ENCODE measurements around the gene BLNK. TPM values are rescaled to one million over a fixed set of nuclear protein-coding genes. Genes with fewer than 3 reads are reported as not detected.

The BLNK gene
- total and polyA plus RNA-seq, 2 experiments from 2014 or later, result 0.32 TPM; not detected in 1

GRCh38 chr10:96280859-96281258 lies 9.5 kb upstream of the BLNK start:
- no peak for TF ChIP-seq CTCF (IDR thresholded peaks at IDR 0.05; ENCODE audit: low read depth, low read length)
- no peaks in the 10 kb centered on the region for H3K4me1 ChIP-seq (ENCODE audit: low read depth)
- H3K36me3 ChIP-seq, result no peaks in the 10 kb centered on the region
- no peak overlapping the region for H3K4me3 ChIP-seq
- no peak overlapping the region for H3K27ac ChIP-seq
- H3K9me3 ChIP-seq (ENCODE audit: low read depth), result no peaks in the 10 kb centered on the region
- no peaks in the 10 kb centered on the region for H3K27me3 ChIP-seq
- no peak for DNase-seq (ENCODE audit: low read depth in 1 of 2, low spot score in 1 of 2)

- DNase-seq (ENCODE audit: low read depth in 1 of 2, low spot score in 1 of 2), result no peak
- Histone ChIP-seq H3K36me3 (no peaks in the 10 kb centered on the region), H3K27me3 (no peaks in the 10 kb centered on the region), H3K4me1 (ENCODE audit: low read depth) (no peaks in the 10 kb centered on the region), H3K4me3 (no peak overlapping the region), H3K27ac (no peak overlapping the region), H3K9me3 (ENCODE audit: low read depth) (no peaks in the 10 kb centered on the region)
- no peak for TF ChIP-seq CTCF (IDR thresholded peaks at IDR 0.05; ENCODE audit: low read depth, low read length)
Measured at GRCh38 chr10:96279191-96279641, 7.8 kb upstream of the BLNK start.

- H3K27me3 ChIP-seq, result no peaks in the 10 kb centered on the region
- H3K4me3 ChIP-seq, result no peak overlapping the region
- no peaks in the 10 kb centered on the region for H3K4me1 ChIP-seq (ENCODE audit: low read depth)
- H3K27ac ChIP-seq, result no peak overlapping the region
- no peak for TF ChIP-seq CTCF (IDR thresholded peaks at IDR 0.05; ENCODE audit: low read depth, low read length)
- no peaks in the 10 kb centered on the region for H3K36me3 ChIP-seq
- DNase-seq (ENCODE audit: low read depth in 1 of 2, low spot score in 1 of 2), result no peak
- no peaks in the 10 kb centered on the region for H3K9me3 ChIP-seq (ENCODE audit: low read depth)
Measured at GRCh38 chr10:96276831-96277230, 5.5 kb upstream of the BLNK start.

- no peak for TF ChIP-seq CTCF (IDR thresholded peaks at IDR 0.05; ENCODE audit: low read depth, low read length)
Measured at GRCh38 chr10:96276426-96276825, 5.1 kb upstream of the BLNK start.

GRCh38 chr10:96275685-96276418 lies 4.5 kb upstream of the BLNK start:
- H3K27ac ChIP-seq, result no peak overlapping the region
- no peaks in the 10 kb centered on the region for H3K36me3 ChIP-seq
- H3K27me3 ChIP-seq, result no peaks in the 10 kb centered on the region
- DNase-seq (ENCODE audit: low read depth in 1 of 2, low spot score in 1 of 2), result no peak
- no peak for TF ChIP-seq CTCF (IDR thresholded peaks at IDR 0.05; ENCODE audit: low read depth, low read length)
- no peaks in the 10 kb centered on the region for H3K9me3 ChIP-seq (ENCODE audit: low read depth)
- H3K4me3 ChIP-seq, result no peak overlapping the region
- H3K4me1 ChIP-seq (ENCODE audit: low read depth), result peaks cover 7% of the 10 kb centered on the region

More at GRCh38 chr10:96276426-96276825, 5.1 kb upstream of the BLNK start:
- no peak for DNase-seq (ENCODE audit: low read depth in 1 of 2, low spot score in 1 of 2)
- Histone ChIP-seq H3K36me3 (no peaks in the 10 kb centered on the region), H3K9me3 (ENCODE audit: low read depth) (no peaks in the 10 kb centered on the region), H3K27me3 (no peaks in the 10 kb centered on the region), H3K27ac (no peak overlapping the region), H3K4me3 (no peak overlapping the region), H3K4me1 (ENCODE audit: low read depth) (peaks cover 1% of the 10 kb centered on the region)

Measured in cardiac muscle cell (in vitro differentiated cells and primary cell).